Stimulated activated CD4-positive, alpha-beta T cell treated with anti-CD3 and anti-CD28 coated beads, Interleukin-2, amount 100 ng/mL, for 24 hours (primary cell): ENCODE data around the gene SOCS1.
A peak's percentile ranks its signal among the peaks of the same experiment; 100 is the strongest.
"Not testable (repeated sequence)": the region's sequence is repeated elsewhere in the genome, so short reads cannot be mapped to it uniquely, and the experiment has no call there.

Source experiments
- DNase-seq, 2 donors: peaks; one replicate each; pipeline ENCODE4 v3.0.0-alpha.2; 2020

SOCS1 gene

GRCh38 chr16:11224096-11224893 lies 31.7 kb downstream of the SOCS1 start:
- peak; percentile 58 to 74 for DNase-seq

GRCh38 chr16:11220507-11220906 lies 35.5 kb downstream of the SOCS1 start:
- not testable (repeated sequence) for DNase-seq

GRCh38 chr16:11219178-11219577 lies 36.8 kb downstream of the SOCS1 start:
- no peak for DNase-seq

- no peak for DNase-seq
Observed at GRCh38 chr16:11218604-11218962, 37.4 kb downstream of the SOCS1 start.

GRCh38 chr16:11217651-11218603 lies 38.1 kb downstream of the SOCS1 start:
- DNase-seq = no peak

GRCh38 chr16:11215935-11216556 lies 40.0 kb downstream of the SOCS1 start:
- DNase-seq = no peak

- DNase-seq = no peak
Observed at GRCh38 chr16:11213799-11214198, 42.2 kb downstream of the SOCS1 start.

GRCh38 chr16:11213373-11213772 lies 42.6 kb downstream of the SOCS1 start:
- DNase-seq = no peak

- DNase-seq = no peak
Observed at GRCh38 chr16:11212798-11213196, 43.2 kb downstream of the SOCS1 start.

GRCh38 chr16:11211977-11212797 lies 43.8 kb downstream of the SOCS1 start:
- no peak for DNase-seq

- DNase-seq = no peak
Observed at GRCh38 chr16:11211061-11211976, 44.7 kb downstream of the SOCS1 start.

- DNase-seq = no peak
Observed at GRCh38 chr16:11210260-11210659, 45.7 kb downstream of the SOCS1 start.

- DNase-seq = no peak
Observed at GRCh38 chr16:11208916-11209665, 46.9 kb downstream of the SOCS1 start.

- no peak for DNase-seq
Observed at GRCh38 chr16:11207646-11208045, 48.4 kb downstream of the SOCS1 start.

- DNase-seq = peak in 1 of 2 donors; percentile 20
Observed at GRCh38 chr16:11205754-11206581, 50.0 kb downstream of the SOCS1 start.

GRCh38 chr16:11205065-11205699 lies 50.8 kb downstream of the SOCS1 start:
- DNase-seq = no peak

- no peak for DNase-seq
Observed at GRCh38 chr16:11204513-11205047, 51.4 kb downstream of the SOCS1 start.
